K562 (cell line): ENCODE results near the gene CPPED1.

ENCODE experiments used
- CEBPB ChIP-seq: fragments of 450-650 bp; IDR thresholded peaks from 2 replicates; pipeline ENCODE4 v1.6.1; 2016; ENCODE audit warnings: missing genetic modification characterization, missing compliant biosample characterization
- EZH2 ChIP-seq: IDR thresholded peaks from 2 replicates; pipeline ENCODE4 v1.6.1; 2012; ENCODE audit warnings: low read depth, mild to moderate bottlenecking, inconsistent platforms, low read length, borderline replicate concordance
- HCFC1 ChIP-seq: IDR thresholded peaks from 2 replicates; pipeline ENCODE4 v1.6.1; 2012; ENCODE audit warnings: low read depth, low read length, improper control_type of control experiment
- POLR2A ChIP-seq: fragments of 450-650 bp; conservative IDR thresholded peaks from 2 replicates; pipeline ENCODE4 v1.6.1; 2016
- RFX5 ChIP-seq: IDR thresholded peaks from 2 replicates; pipeline ENCODE4 v1.6.1; 2011; ENCODE audit warnings: low read depth, mild to moderate bottlenecking, improper control_type of control experiment, low read length
- SMARCB1 ChIP-seq: IDR thresholded peaks from 2 replicates; pipeline ENCODE4 v1.6.1; 2011; ENCODE audit warnings: improper control_type of control experiment, low read depth; ENCODE audit not compliant: insufficient read length
- SP1 ChIP-seq: sonication (generic); formaldehyde crosslinking; IDR thresholded peaks from 2 replicates; pipeline ENCODE4 v1.8.1; 2022; ENCODE audit warnings: mild to moderate bottlenecking, missing genetic modification reagents
- SRSF9 ChIP-seq: fragments of 200-400 bp; formaldehyde crosslinking; IDR thresholded peaks from 2 replicates; pipeline ENCODE4 v1.6.1; 2017; ENCODE audit warnings: low read depth, low read length, borderline replicate concordance
- TCF7L2 ChIP-seq: fragments of 150-350 bp; IDR thresholded peaks from 2 replicates; pipeline ENCODE4 v1.6.1; 2016; ENCODE audit warnings: low read depth, mild to moderate bottlenecking, low read length, moderate library complexity
- ZZZ3 ChIP-seq: fragments of 450-650 bp; IDR thresholded peaks from 2 replicates; pipeline ENCODE4 v1.6.1; 2016; ENCODE audit warnings: antibody characterized with exemption, mild to moderate bottlenecking, moderate library complexity
- TF ChIP-seq, protein P1 (sequence below), 3 experiments: IDR thresholded peaks in 2 of 3; conservative IDR thresholded peaks in 1 of 3; 2 replicates each; pipeline ENCODE4 v1.5.1; 2011 to 2012; ENCODE audit warnings: low read length in 3 of 3, mild to moderate bottlenecking in 3 of 3, control low read depth in 2 of 3, improper control_type of control experiment in 1 of 3, inconsistent platforms in 1 of 3, low read depth in 1 of 3, mixed read lengths in 1 of 3, moderate library complexity in 1 of 3; ENCODE audit not compliant: insufficient read depth in 2 of 3
- TF ChIP-seq, protein P2 (sequence below), 2 experiments: fragments of 450-650 bp; IDR thresholded peaks; 2 replicates each; pipeline ENCODE4 v1.6.1; 2016
- TF ChIP-seq, protein P3 (sequence below), 2 experiments: fragments of 450-650 bp; IDR thresholded peaks; 2 replicates each; pipeline ENCODE4 v1.6.1; 2016; ENCODE audit warnings: mild to moderate bottlenecking in 2 of 2, borderline replicate concordance in 1 of 2, low read depth in 1 of 2, moderate library complexity in 1 of 2

DNA sequence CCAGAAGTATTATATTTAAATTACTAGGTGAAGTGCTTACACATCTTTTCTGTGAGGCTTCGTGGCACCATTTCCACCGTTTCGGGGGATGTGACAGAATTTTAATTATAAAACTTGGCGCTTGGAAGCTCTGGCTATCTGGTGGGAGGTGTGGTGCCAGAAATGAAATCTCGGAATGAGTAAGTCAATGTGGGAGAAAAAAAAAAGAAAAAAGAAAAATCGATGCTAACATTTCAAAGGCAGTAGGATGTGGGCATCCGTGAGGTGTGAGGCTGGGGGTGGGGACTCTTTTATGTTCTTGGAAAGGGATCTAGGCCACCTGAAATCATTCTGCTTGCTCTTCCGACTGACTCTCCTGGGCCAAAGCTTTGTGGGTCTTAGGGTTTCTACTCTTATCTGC, 21.9 kb downstream of the CPPED1 start:
- TF ChIP-seq SRSF9 (no peak), TCF7L2 (no peak), ZZZ3 (no peak), RFX5 (no peak), EZH2 (no peak), SMARCB1 (no peak), POLR2A (no peak), CEBPB (tag) (no peak), SP1 (CRISPR knock-in tag) (no peak), HCFC1 (no peak)
- TF ChIP-seq, protein P1, sequence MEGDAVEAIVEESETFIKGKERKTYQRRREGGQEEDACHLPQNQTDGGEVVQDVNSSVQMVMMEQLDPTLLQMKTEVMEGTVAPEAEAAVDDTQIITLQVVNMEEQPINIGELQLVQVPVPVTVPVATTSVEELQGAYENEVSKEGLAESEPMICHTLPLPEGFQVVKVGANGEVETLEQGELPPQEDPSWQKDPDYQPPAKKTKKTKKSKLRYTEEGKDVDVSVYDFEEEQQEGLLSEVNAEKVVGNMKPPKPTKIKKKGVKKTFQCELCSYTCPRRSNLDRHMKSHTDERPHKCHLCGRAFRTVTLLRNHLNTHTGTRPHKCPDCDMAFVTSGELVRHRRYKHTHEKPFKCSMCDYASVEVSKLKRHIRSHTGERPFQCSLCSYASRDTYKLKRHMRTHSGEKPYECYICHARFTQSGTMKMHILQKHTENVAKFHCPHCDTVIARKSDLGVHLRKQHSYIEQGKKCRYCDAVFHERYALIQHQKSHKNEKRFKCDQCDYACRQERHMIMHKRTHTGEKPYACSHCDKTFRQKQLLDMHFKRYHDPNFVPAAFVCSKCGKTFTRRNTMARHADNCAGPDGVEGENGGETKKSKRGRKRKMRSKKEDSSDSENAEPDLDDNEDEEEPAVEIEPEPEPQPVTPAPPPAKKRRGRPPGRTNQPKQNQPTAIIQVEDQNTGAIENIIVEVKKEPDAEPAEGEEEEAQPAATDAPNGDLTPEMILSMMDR (IDR thresholded peaks at IDR 0.05 in 2 of 3, conservative IDR thresholded peaks at IDR 0.05 in 1 of 3; ENCODE audit: insufficient read depth in 2 of 3, low read depth in 1 of 3, low read length in 3 of 3) = no peak
- TF ChIP-seq, protein P2, sequence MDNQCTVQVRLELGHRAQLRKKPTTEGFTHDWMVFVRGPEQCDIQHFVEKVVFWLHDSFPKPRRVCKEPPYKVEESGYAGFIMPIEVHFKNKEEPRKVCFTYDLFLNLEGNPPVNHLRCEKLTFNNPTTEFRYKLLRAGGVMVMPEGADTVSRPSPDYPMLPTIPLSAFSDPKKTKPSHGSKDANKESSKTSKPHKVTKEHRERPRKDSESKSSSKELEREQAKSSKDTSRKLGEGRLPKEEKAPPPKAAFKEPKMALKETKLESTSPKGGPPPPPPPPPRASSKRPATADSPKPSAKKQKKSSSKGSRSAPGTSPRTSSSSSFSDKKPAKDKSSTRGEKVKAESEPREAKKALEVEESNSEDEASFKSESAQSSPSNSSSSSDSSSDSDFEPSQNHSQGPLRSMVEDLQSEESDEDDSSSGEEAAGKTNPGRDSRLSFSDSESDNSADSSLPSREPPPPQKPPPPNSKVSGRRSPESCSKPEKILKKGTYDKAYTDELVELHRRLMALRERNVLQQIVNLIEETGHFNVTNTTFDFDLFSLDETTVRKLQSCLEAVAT (IDR thresholded peaks at IDR 0.05) = no peak
- TF ChIP-seq, protein P3, sequence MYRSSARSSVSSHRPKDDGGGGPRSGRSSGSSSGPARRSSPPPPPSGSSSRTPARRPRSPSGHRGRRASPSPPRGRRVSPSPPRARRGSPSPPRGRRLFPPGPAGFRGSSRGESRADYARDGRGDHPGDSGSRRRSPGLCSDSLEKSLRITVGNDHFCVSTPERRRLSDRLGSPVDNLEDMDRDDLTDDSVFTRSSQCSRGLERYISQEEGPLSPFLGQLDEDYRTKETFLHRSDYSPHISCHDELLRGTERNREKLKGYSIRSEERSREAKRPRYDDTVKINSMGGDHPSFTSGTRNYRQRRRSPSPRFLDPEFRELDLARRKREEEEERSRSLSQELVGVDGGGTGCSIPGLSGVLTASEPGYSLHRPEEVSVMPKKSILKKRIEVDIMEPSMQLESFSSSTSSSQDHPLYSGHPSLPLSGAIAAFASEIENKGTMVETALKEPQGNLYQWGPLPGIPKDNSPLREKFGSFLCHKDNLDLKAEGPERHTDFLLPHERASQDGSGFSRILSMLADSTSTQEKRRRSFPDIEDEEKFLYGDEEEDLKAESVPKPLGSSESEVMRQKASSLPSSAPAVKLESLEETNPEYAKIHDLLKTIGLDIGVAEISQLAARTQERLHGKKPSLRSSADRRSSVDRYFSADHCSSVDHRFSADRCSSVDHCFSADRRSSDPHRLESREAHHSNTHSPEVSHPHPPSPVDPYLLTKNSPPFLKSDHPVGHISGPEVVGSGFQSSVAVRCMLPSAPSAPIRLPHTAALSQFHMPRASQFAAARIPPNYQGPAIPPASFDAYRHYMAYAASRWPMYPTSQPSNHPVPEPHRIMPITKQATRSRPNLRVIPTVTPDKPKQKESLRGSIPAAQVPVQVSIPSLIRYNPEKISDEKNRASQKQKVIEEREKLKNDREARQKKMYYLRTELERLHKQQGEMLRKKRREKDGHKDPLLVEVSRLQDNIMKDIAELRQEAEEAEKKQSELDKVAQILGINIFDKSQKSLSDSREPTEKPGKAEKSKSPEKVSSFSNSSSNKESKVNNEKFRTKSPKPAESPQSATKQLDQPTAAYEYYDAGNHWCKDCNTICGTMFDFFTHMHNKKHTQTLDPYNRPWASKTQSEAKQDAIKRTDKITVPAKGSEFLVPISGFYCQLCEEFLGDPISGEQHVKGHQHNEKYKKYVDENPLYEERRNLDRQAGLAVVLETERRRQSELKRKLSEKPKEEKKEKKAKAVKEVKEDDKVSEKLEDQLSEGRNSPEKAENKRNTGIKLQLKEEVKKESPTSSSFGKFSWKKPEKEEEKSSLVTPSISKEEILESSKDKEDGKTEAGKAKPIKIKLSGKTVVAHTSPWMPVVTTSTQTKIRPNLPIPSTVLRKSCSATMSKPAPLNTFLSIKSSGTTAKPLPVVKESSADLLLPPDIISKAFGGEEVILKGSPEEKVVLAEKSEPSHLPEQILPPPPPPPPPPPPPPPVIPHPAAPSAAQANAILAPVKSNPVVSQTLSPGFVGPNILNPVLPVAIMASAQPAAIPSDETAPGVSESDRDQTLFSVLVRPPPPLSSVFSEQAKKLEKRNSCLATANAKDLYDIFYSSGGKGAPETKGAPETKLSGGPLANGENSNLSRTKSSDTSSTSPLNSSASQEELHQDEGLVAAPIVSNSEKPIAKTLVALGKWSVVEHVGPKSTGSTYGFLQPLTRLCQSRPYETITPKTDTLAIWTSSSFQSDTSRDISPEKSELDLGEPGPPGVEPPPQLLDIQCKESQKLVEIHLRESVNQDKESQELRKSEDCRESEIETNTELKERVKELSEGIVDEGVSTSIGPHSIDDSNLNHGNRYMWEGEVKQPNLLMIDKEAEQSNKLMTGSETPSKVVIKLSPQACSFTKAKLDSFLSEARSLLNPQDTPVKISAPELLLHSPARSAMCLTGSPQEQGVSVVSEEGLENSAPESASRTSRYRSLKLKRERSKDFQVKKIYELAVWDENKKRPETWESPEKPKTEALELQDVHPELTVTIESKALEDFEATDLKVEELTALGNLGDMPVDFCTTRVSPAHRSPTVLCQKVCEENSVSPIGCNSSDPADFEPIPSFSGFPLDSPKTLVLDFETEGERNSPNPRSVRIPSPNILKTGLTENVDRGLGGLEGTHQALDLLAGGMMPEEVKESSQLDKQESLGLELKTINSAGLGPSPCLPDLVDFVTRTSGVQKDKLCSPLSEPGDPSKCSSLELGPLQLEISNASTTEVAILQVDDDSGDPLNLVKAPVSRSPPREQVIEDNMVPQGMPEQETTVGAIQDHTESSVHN (IDR thresholded peaks at IDR 0.05; ENCODE audit: borderline replicate concordance in 1 of 2, low read depth in 1 of 2) = no peak
